HCT116 (cell line): ENCODE measurements around the gene NMRAL1. TPM values are rescaled to one million over a fixed set of nuclear protein-coding genes. Genes with fewer than 3 reads are reported as not detected.

Experiments
- ATAC-seq: fragments of 200-7000 bp; cut with Tn5 transposase; 2 replicates; pipeline ENCODE4 v1.9.1; 2020; ENCODE audit warnings: mild to moderate bottlenecking, moderate library complexity
- BruUV-seq: library from RNA; stranded (reverse); fragments of 400-500 nt; replicated peaks from 2 replicates; lab custom pipeline; 2021; lab: Mats Ljungman, UMichigan
- CTCF ChIA-PET: fragments of 300-600 bp; sonication (Branson Sonifier 250); formaldehyde crosslinking; loops from one replicate; lab custom pipeline; 2021; ENCODE audit warnings: antibody characterized with exemption; lab: Charles Lee
- POLR2A ChIA-PET: fragments of 300-600, 350-600 bp; sonication (Branson Sonifier 250); formaldehyde crosslinking; loops from one replicate; lab custom pipeline; 2021; ENCODE audit warnings: antibody characterized with exemption; lab: Charles Lee
- RAD21 ChIA-PET, 2 experiments: fragments of 300-600 bp; sonication (Branson Sonifier 250); formaldehyde crosslinking; loops; one replicate each; lab custom pipeline; 2023; ENCODE audit warnings: low total read pairs in 2 of 2; ENCODE audit not compliant: uncharacterized antibody in 2 of 2, unreplicated experiment in 2 of 2, low non-redundant PET in 1 of 2; lab: Charles Lee
- DNase-seq: peaks from one replicate; pipeline ENCODE4 v3.0.0-alpha.2; 2010; ENCODE audit warnings: low read depth, low spot score
- H2AFZ ChIP-seq: fragments of 200-600 bp; shearing (Covaris generic), sonication (generic); 2 replicates; pipeline ENCODE4 v1.6.1; 2017; ENCODE audit warnings: low read depth, mixed run types, mixed read lengths, antibody characterized with exemption, low read length; ENCODE audit not compliant: poor library complexity, severe bottlenecking
- H3K27ac ChIP-seq: 2 replicates; pipeline ENCODE4 v1.5.1; 2012; ENCODE audit warnings: low read depth, low read length
- H3K27me3 ChIP-seq: fragments of 200-600 bp; sonication (generic); 2 replicates; pipeline ENCODE4 v1.6.1; 2016; ENCODE audit warnings: mixed run types, low read length, mixed read lengths; ENCODE audit not compliant: insufficient read depth
- H3K36me3 ChIP-seq, 2 experiments: fragments of 200-500 bp in 1 of 2; fragments of 200-600 bp in 1 of 2; sonication (Bioruptor generic) in 1 of 2; sonication (generic) in 1 of 2; 2 replicates each; pipeline versions ENCODE4 v1.5.1 to v1.6.1; 2014 to 2016; ENCODE audit warnings: low read length in 2 of 2, inconsistent platforms in 1 of 2, mixed read lengths in 1 of 2, mixed run types in 1 of 2; ENCODE audit not compliant: insufficient read depth in 2 of 2, control insufficient read depth in 1 of 2
- H3K4me1 ChIP-seq, 2 experiments: fragments of 200-600 bp in 1 of 2; sonication (generic) in 1 of 2; 2 replicates each; pipeline versions ENCODE4 v1.5.1 to v1.6.1; 2012 to 2017; ENCODE audit warnings: low read length in 2 of 2, inconsistent platforms in 1 of 2, mild to moderate bottlenecking in 1 of 2, mixed read lengths in 1 of 2, mixed run types in 1 of 2, moderate library complexity in 1 of 2; ENCODE audit not compliant: insufficient read depth in 2 of 2, control insufficient read depth in 1 of 2
- H3K4me2 ChIP-seq: fragments of 200-600 bp; sonication (generic); 2 replicates; pipeline ENCODE4 v1.6.1; 2017; ENCODE audit warnings: mixed run types, low read length, mixed read lengths
- H3K4me3 ChIP-seq, 2 experiments: fragments of 200-600 bp in 1 of 2; sonication (generic) in 1 of 2; replicated peaks in 1 of 2; 2 replicates each; pipeline ENCODE4 v1.5.1; 2011 to 2016; ENCODE audit warnings: low read length in 2 of 2, control low read depth in 1 of 2, low read depth in 1 of 2, mild to moderate bottlenecking in 1 of 2, mixed read lengths in 1 of 2, mixed run types in 1 of 2
- H3K79me2 ChIP-seq: fragments of 200-600 bp; sonication (generic); 2 replicates; pipeline ENCODE4 v1.6.1; 2017; ENCODE audit warnings: mild to moderate bottlenecking, mixed run types, low read length, moderate library complexity, mixed read lengths; ENCODE audit not compliant: insufficient read depth
- H3K9ac ChIP-seq: fragments of 200-600 bp; sonication (generic); 2 replicates; pipeline ENCODE4 v1.6.1; 2016; ENCODE audit warnings: low read length, mixed read lengths
- H3K9me2 ChIP-seq: fragments of 200-600 bp; sonication (generic), shearing (Covaris generic); 2 replicates; pipeline ENCODE4 v1.6.1; 2017; ENCODE audit warnings: mixed run types, mild to moderate bottlenecking, moderate library complexity; ENCODE audit not compliant: insufficient read depth
- H3K9me3 ChIP-seq, 2 experiments: fragments of 200-500 bp in 1 of 2; fragments of 200-600 bp in 1 of 2; sonication (Bioruptor generic) in 1 of 2; sonication (generic) in 1 of 2; 2 replicates each; pipeline ENCODE4 v1.6.1; 2014 to 2017; ENCODE audit warnings: low read length in 2 of 2, mixed read lengths in 2 of 2, inconsistent platforms in 1 of 2, low read depth in 1 of 2, mild to moderate bottlenecking in 1 of 2, mixed run types in 1 of 2, moderate library complexity in 1 of 2; ENCODE audit not compliant: control insufficient read depth in 1 of 2, insufficient read depth in 1 of 2
- H4K20me1 ChIP-seq: fragments of 200-600 bp; sonication (generic), shearing (Covaris generic); 2 replicates; pipeline ENCODE4 v1.6.1; 2017; ENCODE audit warnings: mixed run types, mild to moderate bottlenecking, moderate library complexity; ENCODE audit not compliant: insufficient read depth
- ELF1 ChIP-seq: IDR thresholded peaks from 2 replicates; pipeline ENCODE4 v1.6.1; 2012; ENCODE audit warnings: low read depth, borderline replicate concordance
- FOSL1 ChIP-seq: IDR thresholded peaks from 2 replicates; pipeline ENCODE4 v1.6.1; 2012; ENCODE audit warnings: low read depth
- JUND ChIP-seq: IDR thresholded peaks from 2 replicates; pipeline ENCODE4 v1.6.1; 2012
- MAX ChIP-seq: IDR thresholded peaks from 2 replicates; pipeline ENCODE4 v1.6.1; 2012
- POLR2AphosphoS5 ChIP-seq: IDR thresholded peaks from 2 replicates; pipeline ENCODE4 v1.6.1; 2011; ENCODE audit warnings: mild to moderate bottlenecking, low read depth, low read length, moderate library complexity
- RAD21 ChIP-seq: IDR thresholded peaks from 2 replicates; pipeline ENCODE4 v1.6.1; 2012; ENCODE audit warnings: low read depth, mild to moderate bottlenecking
- REST ChIP-seq: IDR thresholded peaks from 2 replicates; pipeline ENCODE4 v1.6.1; 2012; ENCODE audit warnings: low read depth
- SIN3A ChIP-seq: IDR thresholded peaks from 2 replicates; pipeline ENCODE4 v1.6.1; 2012; ENCODE audit warnings: low read depth
- SP1 ChIP-seq: IDR thresholded peaks from 2 replicates; pipeline ENCODE4 v1.6.1; 2012; ENCODE audit warnings: low read depth
- SRF ChIP-seq: IDR thresholded peaks from 2 replicates; pipeline ENCODE4 v1.6.1; 2012; ENCODE audit warnings: low read depth
- YY1 ChIP-seq: IDR thresholded peaks from 2 replicates; pipeline ENCODE4 v1.6.1; 2011; ENCODE audit warnings: low read length, low read depth, moderate library complexity, mild to moderate bottlenecking; ENCODE audit not compliant: insufficient replicate concordance; ENCODE audit errors: extremely low read depth
- ZBTB33 ChIP-seq: IDR thresholded peaks from 2 replicates; pipeline ENCODE4 v1.6.1; 2011; ENCODE audit warnings: mild to moderate bottlenecking, low read length, moderate library complexity; ENCODE audit not compliant: insufficient replicate concordance; ENCODE audit errors: extremely low read depth
- ZFX ChIP-seq: fragments of 450-650 bp; IDR thresholded peaks from 2 replicates; pipeline ENCODE4 v1.6.1; 2017
- intact Hi-C: fragments of 100-400 bp; cut with micrococcal nuclease; formaldehyde crosslinking; loops from 2 replicates; pipeline ENCODE4 v1.10.0; 2022
- total RNA-seq: library from RNA; stranded (reverse); gene quantifications from one replicate; pipeline ENCODE4 v1.2.1, GENCODE V29; 2021; ENCODE audit not compliant: unreplicated experiment
- TF ChIP-seq, protein P1 (sequence below), 3 experiments: fragments of 200-600 bp in 1 of 3; sonication (generic) in 1 of 3; IDR thresholded peaks in 2 of 3; conservative IDR thresholded peaks in 1 of 3; 2 replicates each; pipeline ENCODE4 v1.5.1; 2012 to 2017; ENCODE audit warnings: low read depth in 2 of 3, low read length in 2 of 3, antibody characterized with exemption in 1 of 3, borderline replicate concordance in 1 of 3, control low read depth in 1 of 3, mild to moderate bottlenecking in 1 of 3, mixed read lengths in 1 of 3, mixed run types in 1 of 3, moderate library complexity in 1 of 3; ENCODE audit not compliant: insufficient read depth in 1 of 3

NMRAL1 gene
- total RNA-seq, 1 experiment from 2014 or later = 76.7 TPM

- no peak for TF ChIP-seq REST
- no peak for TF ChIP-seq POLR2AphosphoS5
- TF ChIP-seq SRF = no peak
- no peak for TF ChIP-seq YY1
Measured at GRCh38 chr16:4501071-4501478, 26.6 kb upstream of the NMRAL1 start (continued).

DNA sequence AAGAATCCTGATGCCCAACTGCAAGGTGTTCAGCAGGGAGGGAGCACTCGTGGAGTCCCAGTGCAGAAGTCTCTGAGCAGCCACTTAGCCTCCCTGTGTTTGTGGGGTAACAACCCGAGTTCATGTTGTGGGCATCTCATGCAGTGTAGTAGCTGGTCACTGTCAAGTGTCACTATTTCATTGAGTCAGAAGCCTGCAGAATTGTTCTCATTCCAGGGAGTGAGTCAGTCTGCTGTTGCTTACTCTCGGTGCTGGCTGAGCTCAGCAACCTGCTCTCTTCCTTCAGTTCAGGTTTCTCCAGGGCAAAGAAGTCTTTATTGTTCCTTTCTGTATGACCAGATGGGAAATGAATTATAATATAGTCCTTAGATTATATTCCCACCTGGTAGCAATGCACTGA, 25.8 kb upstream of the NMRAL1 start:
- Histone ChIP-seq H3K36me3 (peaks cover 0 to 6% of the 10 kb centered on the region in 2 experiments; a peak in 2 of 4 replicates), H3K4me2 (peak overlapping the region; percentile 56), H2AFZ (no peak overlapping the region), H3K9me2 (no peaks in the 10 kb centered on the region), H4K20me1 (peaks cover 4% of the 10 kb centered on the region; the same call in 1 of the 2 replicates), H3K4me3 (no peak overlapping the region), H3K27ac (no peak overlapping the region), H3K79me2 (peaks cover 88% of the 10 kb centered on the region), H3K9me3 (no peaks in the 10 kb centered on the region), H3K9ac (no peak overlapping the region), H3K27me3 (no peaks in the 10 kb centered on the region), H3K4me1 (peaks cover 42 to 64% of the 10 kb centered on the region in 2 experiments)
- intact Hi-C loops = no loop called here
- BruUV-seq = no TSS peak
- RAD21 ChIA-PET = no interaction called here
- DNase-seq (peak; percentile 27), ATAC-seq (peak; percentile 68)
- TF ChIP-seq SP1 = peak; percentile 35
- no peak for TF ChIP-seq POLR2AphosphoS5
- TF ChIP-seq ZFX = no peak
- peak; percentile 75; the same call in 1 of the 2 replicates for TF ChIP-seq SIN3A
- TF ChIP-seq, protein P1, sequence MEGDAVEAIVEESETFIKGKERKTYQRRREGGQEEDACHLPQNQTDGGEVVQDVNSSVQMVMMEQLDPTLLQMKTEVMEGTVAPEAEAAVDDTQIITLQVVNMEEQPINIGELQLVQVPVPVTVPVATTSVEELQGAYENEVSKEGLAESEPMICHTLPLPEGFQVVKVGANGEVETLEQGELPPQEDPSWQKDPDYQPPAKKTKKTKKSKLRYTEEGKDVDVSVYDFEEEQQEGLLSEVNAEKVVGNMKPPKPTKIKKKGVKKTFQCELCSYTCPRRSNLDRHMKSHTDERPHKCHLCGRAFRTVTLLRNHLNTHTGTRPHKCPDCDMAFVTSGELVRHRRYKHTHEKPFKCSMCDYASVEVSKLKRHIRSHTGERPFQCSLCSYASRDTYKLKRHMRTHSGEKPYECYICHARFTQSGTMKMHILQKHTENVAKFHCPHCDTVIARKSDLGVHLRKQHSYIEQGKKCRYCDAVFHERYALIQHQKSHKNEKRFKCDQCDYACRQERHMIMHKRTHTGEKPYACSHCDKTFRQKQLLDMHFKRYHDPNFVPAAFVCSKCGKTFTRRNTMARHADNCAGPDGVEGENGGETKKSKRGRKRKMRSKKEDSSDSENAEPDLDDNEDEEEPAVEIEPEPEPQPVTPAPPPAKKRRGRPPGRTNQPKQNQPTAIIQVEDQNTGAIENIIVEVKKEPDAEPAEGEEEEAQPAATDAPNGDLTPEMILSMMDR (IDR thresholded peaks at IDR 0.05 in 2 of 3, conservative IDR thresholded peaks at IDR 0.05 in 1 of 3; ENCODE audit: borderline replicate concordance in 1 of 3, insufficient read depth in 1 of 3, low read depth in 2 of 3, low read length in 2 of 3) = no peak
- TF ChIP-seq ELF1 = no peak
- TF ChIP-seq YY1 = no peak
- no peak for TF ChIP-seq RAD21
- TF ChIP-seq ZBTB33 = no peak
- peak; percentile 37; the same call in 1 of the 2 replicates for TF ChIP-seq MAX
- TF ChIP-seq FOSL1 = peak; percentile 71
- TF ChIP-seq JUND = peak; percentile 63
- POLR2A ChIA-PET = interaction anchor here (0.6 kb wide), 1 partner anchor 458 kb away, joined by 3 read pairs; no protein-coding TSS in a partner anchor
- CTCF ChIA-PET = interaction anchor here (1.4 kb wide), 1 partner anchor 86 kb away, joined by 3 read pairs; no protein-coding TSS in a partner anchor
